Heart left ventricle (tissue), 16 donors: ENCODE measurements around the gene PTRH2. TPM values are rescaled to one million over a fixed set of nuclear protein-coding genes. Genes with fewer than 3 reads are reported as not detected.

Experiments
- ATAC-seq, 4 donors: fragments of 200-7000 bp; cut with Tn5 transposase; one replicate each; pipeline ENCODE4 v1.9.1; 2020 to 2022; ENCODE audit warnings: moderate library complexity in 4 of 4, mild to moderate bottlenecking in 3 of 4, moderate number of reproducible peaks in 1 of 4
- DNase-seq, 5 donors: peaks; one replicate each; pipeline ENCODE4 v3.0.0-alpha.2; 2020
- H3K27ac ChIP-seq, 12 donors: fragments of 200-600 bp; sonication (generic) in 4 of 12; one replicate each; pipeline versions ENCODE4 v1.5.0 to v1.8.0; 2016 to 2022; ENCODE audit warnings: mild to moderate bottlenecking in 2 of 12
- H3K27me3 ChIP-seq, 9 donors: fragments of 200-600 bp; sonication (generic) in 2 of 9; one replicate each; pipeline versions ENCODE4 v1.5.1 to v1.8.0; 2016 to 2022; ENCODE audit warnings: mild to moderate bottlenecking in 3 of 9
- H3K36me3 ChIP-seq, 9 donors: fragments of 200-600 bp; sonication (generic) in 2 of 9; one replicate each; pipeline versions ENCODE4 v1.5.0 to v1.8.0; 2018 to 2022; ENCODE audit warnings: mild to moderate bottlenecking in 2 of 9
- H3K4me1 ChIP-seq, 12 donors: fragments of 200-600 bp; sonication (generic) in 4 of 12; one replicate each; pipeline versions ENCODE4 v1.5.0 to v1.8.0; 2016 to 2022; ENCODE audit warnings: mild to moderate bottlenecking in 3 of 12
- H3K4me3 ChIP-seq, 12 donors: fragments of 200-600 bp; sonication (generic) in 4 of 12; one replicate each; pipeline versions ENCODE4 v1.5.0 to v1.8.0; 2017 to 2022; ENCODE audit warnings: mild to moderate bottlenecking in 9 of 12, moderate library complexity in 4 of 12
- H3K9me3 ChIP-seq, 12 donors: fragments of 200-600 bp; sonication (generic) in 4 of 12; one replicate each; pipeline versions ENCODE4 v1.5.0 to v1.8.0; 2016 to 2022; ENCODE audit warnings: mild to moderate bottlenecking in 1 of 12
- CTCF ChIP-seq, 12 donors: fragments of 200-600 bp; sonication (generic) in 4 of 12; IDR thresholded peaks; one replicate each; pipeline versions ENCODE4 v1.5.0 to v1.8.0; 2018 to 2022; ENCODE audit warnings: antibody characterized with exemption in 12 of 12, mild to moderate bottlenecking in 5 of 12
- POLR2A ChIP-seq, 2 donors: fragments of 450-650 bp; IDR thresholded peaks; one replicate each; pipeline ENCODE4 v1.6.1; 2017; ENCODE audit warnings: antibody characterized with exemption in 2 of 2, mild to moderate bottlenecking in 2 of 2, moderate library complexity in 2 of 2
- WGBS, 4 donors: extraction: QIAGEN DNeasy Blood & Tissue Kit in 2 of 4; methylation state at CpG; one replicate each; pipeline versions ENCODE4 v1.1.5 to v1.1.7; 2013 to 2018; 5-methylcytosine and 5-hydroxymethylcytosine counted together
- intact Hi-C, 10 donors: fragments of 100-400 bp; cut with DNase I; formaldehyde crosslinking; loops; one replicate each; pipeline versions ENCODE4 v1.11.1 to v1.14.2; 2022
- polyA plus RNA-seq, 2 donors: library from polyadenylated mRNA; stranded (reverse); fragments of 200-250 nt; gene quantifications; one replicate each; pipeline ENCODE4 v1.2.3, GENCODE V29; 2013
- total RNA-seq, 9 donors: library from RNA; depleted of rRNA in 2 of 9; stranded (reverse); fragments of >200 nt in 2 of 9; fragmentation: NEBNext Ultra II Directional in 3 of 9; extraction: Animal tissue kit (Norgen Biotek cat#: 25700) in 3 of 9; gene quantifications; one replicate each; pipeline versions ENCODE4 v1.1.0 to v1.2.4, GENCODE V29; 2016 to 2023
- donor health status: ischemic (EF 13 %, LVEDD 7.1; RV severe dilation, severe dysfunction).
- donor health status: healthy with polysubstance abuse.
- donor health status: DM: no; HTN: yes; CAD: no.
- donor health status: DM: no; HTN: no; CAD: no.
- donor health status: ischemic (EF 25% LVEDD 6.9; RV normal size, moderate dysfunction).
- donor health status: ischemic (EF 25% LVEDD 5.7; RV mildly dilated, moderate dysfunction).
- donor health status: healthy.
- donor health status: DM: yes; HTN: yes; CAD: no.
- donor health status: ischemic (EF 35%, LVEDD 5.7; RV mildly dilated, moderate dysfunction).
- donor health status: nonischemic (EF 11% LVEDD 7.7; RV severe dilation, severe dysfunction).
- donor health status: DM: yes; HTN: yes; CAD: no.
- donor health status: PGD.
- donor health status: ischemic (EF 29% LVEDD 5.4; RV normal size, mild dysfunction).
- donor health status: nonischemic (EF 23%, LVEDD 6.1; RV moderate dilation, normal function).

PTRH2 gene
- total and polyA plus RNA-seq, 11 donors: 6.7 to 25.2 (median 9.4) TPM

- no peak for ATAC-seq
- Histone ChIP-seq H3K27me3 (no peaks in the 10 kb centered on the region), H3K36me3 (peaks cover 0 to 87% (median 59%) of the 10 kb centered on the region in 9 donors), H3K4me3 (no peak overlapping the region), H3K27ac (no peak overlapping the region), H3K9me3 (no peaks in the 10 kb centered on the region), H3K4me1 (peaks cover 0 to 37% (median 0%) of the 10 kb centered on the region in 12 donors)
- TF ChIP-seq CTCF (IDR thresholded peaks at IDR 0.05) (no peak), POLR2A (IDR thresholded peaks at IDR 0.05) (no peak)
- no peak for DNase-seq
- 91 to 93% (median 92%) methylated on average over 6 of the region's 6 CpGs for WGBS, 4 donors
- intact Hi-C loops: loop anchor here in 1 of 10 donors (5.0 kb wide), 1 partner anchor 32 kb away; no protein-coding TSS in a partner anchor
Measured at GRCh38 chr17:59699786-59700185, 7.4 kb downstream of the PTRH2 start.

- ATAC-seq: no peak
- DNase-seq: no peak
- H3K27ac ChIP-seq: no peak overlapping the region
- peaks cover 0 to 91% (median 64%) of the 10 kb centered on the region in 9 donors for H3K36me3 ChIP-seq
- WGBS, 4 donors: 94 to 96% (median 95%) methylated on average over 7 of the region's 7 CpGs
- H3K4me1 ChIP-seq: peaks cover 0 to 34% (median 0%) of the 10 kb centered on the region in 12 donors
- TF ChIP-seq CTCF (IDR thresholded peaks at IDR 0.05) (no peak), POLR2A (IDR thresholded peaks at IDR 0.05) (no peak)
- H3K9me3 ChIP-seq: no peaks in the 10 kb centered on the region
- no peak overlapping the region for H3K4me3 ChIP-seq
- intact Hi-C loops: no loop called here
- no peaks in the 10 kb centered on the region for H3K27me3 ChIP-seq
Measured at GRCh38 chr17:59699218-59699617, 8.0 kb downstream of the PTRH2 start.

GRCh38 chr17:59698143-59698542, 9.1 kb downstream of the PTRH2 start:
- intact Hi-C loops: no loop called here
- no peak overlapping the region for H3K4me3 ChIP-seq
- peaks cover 0 to 92% (median 75%) of the 10 kb centered on the region in 9 donors for H3K36me3 ChIP-seq
- TF ChIP-seq POLR2A (IDR thresholded peaks at IDR 0.05): no peak
- H3K9me3 ChIP-seq: no peaks in the 10 kb centered on the region
- DNase-seq: no peak
- H3K27me3 ChIP-seq: no peaks in the 10 kb centered on the region
- WGBS, 4 donors: 83 to 87% (median 85%) methylated on average over 4 of the region's 4 CpGs
- peaks cover 0 to 28% (median 0%) of the 10 kb centered on the region in 12 donors for H3K4me1 ChIP-seq
- no peak overlapping the region for H3K27ac ChIP-seq
- no peak for ATAC-seq

- no peaks in the 10 kb centered on the region for H3K27me3 ChIP-seq
- H3K36me3 ChIP-seq: peaks cover 0 to 93% (median 84%) of the 10 kb centered on the region in 9 donors
- intact Hi-C loops: no loop called here
- WGBS, 4 donors: 86 to 97% (median 91%) methylated on average over 2 of the region's 2 CpGs
- H3K4me1 ChIP-seq: peaks cover 0 to 23% (median 0%) of the 10 kb centered on the region in 12 donors
- no peak for ATAC-seq
- H3K4me3 ChIP-seq: no peak overlapping the region
- H3K9me3 ChIP-seq: no peaks in the 10 kb centered on the region
- H3K27ac ChIP-seq: no peak overlapping the region
- DNase-seq: no peak
- no peak for TF ChIP-seq CTCF (IDR thresholded peaks at IDR 0.05)
- TF ChIP-seq POLR2A (IDR thresholded peaks at IDR 0.05): no peak
Measured at GRCh38 chr17:59696682-59697277, 10.4 kb downstream of the PTRH2 start.
